HG03342 (cell line): ENCODE measurements around the gene MILR1.
"Not testable (repeated sequence)": the region's sequence is repeated elsewhere in the genome, so short reads cannot be mapped to it uniquely, and the experiment has no call there.

ENCODE experiments used
- ATAC-seq: cut with Tn5 transposase; IDR thresholded peaks from one replicate; pipeline ENCODE4 v1.9.1; 2021; ENCODE audit warnings: mild to moderate bottlenecking, moderate library complexity; ENCODE audit not compliant: unreplicated experiment

Gene MILR1

GRCh38 chr17:64426596-64426995 lies 22.3 kb upstream of the MILR1 start:
- no peak for ATAC-seq

GRCh38 chr17:64428406-64428805 lies 20.5 kb upstream of the MILR1 start:
- no peak for ATAC-seq

GRCh38 chr17:64430036-64430435 lies 18.9 kb upstream of the MILR1 start:
- not testable (repeated sequence) for ATAC-seq

DNA sequence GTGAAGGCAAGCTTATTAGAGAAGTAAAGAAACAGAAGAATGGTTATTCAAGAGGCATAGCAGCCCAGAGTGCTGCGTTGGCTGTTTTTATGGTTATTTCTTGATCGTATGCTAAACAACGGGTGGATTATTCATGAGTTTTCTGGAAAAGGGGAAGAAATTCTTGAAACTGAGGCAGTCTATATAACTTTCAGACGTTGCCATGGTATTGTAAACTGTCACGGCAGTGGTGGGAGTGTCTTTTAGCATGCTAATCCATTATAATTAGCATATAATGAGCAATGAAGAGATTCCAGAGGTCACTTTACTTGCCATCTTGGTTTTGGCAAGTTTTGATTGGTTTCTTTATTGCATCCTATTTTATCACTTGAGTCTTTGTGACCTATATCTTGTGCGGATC lies 17.4 kb upstream of the MILR1 start:
- ATAC-seq = no peak

- ATAC-seq = no peak
Observed at GRCh38 chr17:64437944-64438525, 10.9 kb upstream of the MILR1 start.

DNA sequence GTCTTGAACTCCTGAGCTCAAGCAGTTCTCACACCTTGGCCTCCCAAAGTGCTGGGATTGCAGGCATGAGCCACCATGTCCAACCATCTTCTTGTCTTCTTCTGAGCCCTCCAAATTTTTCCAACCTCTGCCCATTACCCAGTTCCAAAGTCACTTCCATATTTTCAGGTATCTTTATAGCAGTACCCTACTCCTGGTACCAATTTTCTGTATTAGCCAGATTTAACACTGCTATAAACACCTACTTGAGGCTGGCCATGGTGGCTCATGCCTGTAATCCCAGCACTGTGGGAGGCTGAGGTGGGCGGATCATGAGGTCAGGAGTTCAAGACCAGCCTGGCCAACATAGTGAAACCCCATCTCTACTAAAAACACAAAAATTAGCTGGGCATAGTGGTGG lies 9.4 kb upstream of the MILR1 start:
- not testable (repeated sequence) for ATAC-seq

GRCh38 chr17:64439956-64440355 lies 9.0 kb upstream of the MILR1 start:
- no peak for ATAC-seq

GRCh38 chr17:64441772-64442540 lies 7.0 kb upstream of the MILR1 start:
- no peak for ATAC-seq

DNA sequence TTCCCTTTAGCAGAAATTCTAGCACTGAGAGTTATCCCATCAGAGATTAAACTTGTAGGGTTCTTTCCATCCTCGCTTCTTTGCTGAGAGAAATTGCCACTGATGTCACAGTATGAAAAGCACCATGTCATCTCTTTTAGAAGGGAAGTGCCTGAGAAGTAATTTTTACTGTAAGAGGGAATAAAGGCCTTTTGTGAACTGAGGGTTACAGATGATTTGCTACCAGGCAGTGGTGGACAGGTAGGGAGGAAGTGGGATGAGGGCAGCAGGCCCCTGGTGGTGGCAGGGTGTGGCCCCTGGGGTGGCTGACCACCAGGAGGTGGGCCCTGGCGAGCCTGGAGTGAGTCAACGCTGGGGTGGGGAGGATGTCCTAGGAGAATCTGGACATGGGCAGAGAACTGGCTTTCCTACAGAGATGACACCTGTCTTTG lies 6.4 kb upstream of the MILR1 start:
- no peak for ATAC-seq

GRCh38 chr17:64443086-64443760 lies 5.7 kb upstream of the MILR1 start:
- no peak for ATAC-seq

DNA sequence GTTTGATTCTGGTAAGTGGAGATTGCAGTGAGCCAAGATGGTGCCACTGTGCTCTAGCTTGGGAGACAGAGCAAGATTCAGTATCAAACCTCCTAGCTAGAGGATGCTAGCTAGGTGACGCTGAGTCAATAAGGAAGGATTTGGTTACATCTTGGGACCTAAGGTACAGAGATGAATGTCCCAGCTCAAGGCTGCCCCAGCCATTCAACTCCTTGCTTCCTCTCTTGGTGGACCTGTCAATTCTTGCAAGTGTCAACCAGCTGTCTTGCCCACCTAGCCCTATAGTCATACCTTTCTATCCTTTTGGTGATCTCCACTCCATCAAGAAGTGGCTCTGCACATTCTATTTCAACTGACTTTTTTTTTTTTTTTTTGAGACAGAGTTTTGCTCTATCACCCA lies 1.4 kb upstream of the MILR1 start:
- ATAC-seq = peak; percentile 54

DNA sequence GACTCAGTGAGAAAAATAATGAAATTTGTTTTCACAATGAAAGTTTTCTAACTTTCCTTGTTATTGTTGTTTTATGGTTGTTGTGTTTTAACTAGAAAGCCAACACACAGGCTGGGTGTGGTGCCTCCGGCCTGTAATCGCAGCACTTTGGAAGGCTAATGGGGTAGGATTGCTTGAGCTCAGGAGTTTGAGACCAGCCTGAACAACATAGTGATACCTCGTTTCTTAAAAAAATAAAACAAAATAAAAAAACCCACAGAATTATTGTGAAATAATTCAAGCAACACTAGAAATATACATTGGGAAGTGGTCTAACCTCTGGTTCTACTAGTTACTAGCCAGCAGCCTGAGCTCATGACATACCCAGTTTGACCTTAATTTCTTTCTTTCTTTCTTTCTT lies 630 bp downstream of the MILR1 start:
- ATAC-seq = no peak

DNA sequence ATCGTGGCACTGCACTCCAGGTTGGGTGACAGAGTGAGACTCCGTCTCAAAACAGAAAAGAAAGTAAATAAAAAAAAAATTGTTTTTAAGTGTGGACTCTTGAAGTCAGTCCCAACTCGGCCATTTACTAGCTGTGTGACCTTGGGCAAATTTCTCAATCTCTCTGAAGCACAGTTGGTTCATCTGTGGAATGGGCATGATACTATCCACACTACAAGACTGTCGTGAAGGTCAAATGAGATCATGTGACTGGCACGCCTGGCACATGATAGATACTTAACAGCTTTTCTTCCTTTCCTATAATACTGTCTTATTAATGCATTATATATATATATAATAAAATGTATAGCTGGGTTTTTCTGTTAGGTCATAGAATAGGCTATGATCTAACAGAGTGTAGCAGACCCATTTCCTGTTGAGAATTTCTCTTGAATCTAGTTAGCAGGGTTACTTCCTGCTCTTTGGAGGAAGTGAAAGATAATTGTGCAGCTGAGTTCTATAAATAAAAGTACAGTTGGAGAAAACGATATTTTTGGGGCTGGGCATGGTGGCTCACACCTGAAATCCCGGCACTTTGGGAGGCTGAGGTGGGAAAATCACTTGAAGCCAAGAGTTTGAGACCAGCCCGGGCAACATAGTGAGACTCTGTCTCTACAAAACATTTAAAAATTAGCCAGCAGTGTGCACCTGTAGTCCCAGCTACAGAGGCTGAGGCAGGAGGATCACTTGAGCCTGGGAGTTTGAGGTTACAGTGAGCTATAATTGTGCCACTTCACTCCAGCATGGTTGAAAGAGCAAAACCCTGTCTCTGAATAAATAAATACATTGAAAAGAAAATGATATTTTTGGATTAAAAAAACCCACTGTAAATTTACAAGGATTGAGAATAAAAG lies 7.3 kb downstream of the MILR1 start:
- ATAC-seq = no peak

DNA sequence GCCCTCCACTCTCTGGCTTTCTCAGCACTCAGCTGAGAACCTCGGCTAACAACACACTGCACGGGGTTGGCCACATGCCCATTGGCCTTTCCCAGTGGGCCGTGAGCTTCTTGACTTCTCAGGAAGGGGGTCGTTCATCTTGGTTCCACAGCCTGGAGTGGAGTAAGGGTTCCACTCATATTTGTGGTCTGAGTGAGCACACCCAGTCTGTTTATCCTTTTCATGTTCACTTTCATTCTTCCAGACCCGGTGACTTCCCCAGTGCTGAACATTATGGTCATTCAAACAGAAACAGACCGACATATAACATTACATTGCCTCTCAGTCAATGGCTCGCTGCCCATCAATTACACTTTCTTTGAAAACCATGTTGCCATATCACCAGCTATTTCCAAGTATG lies 8.2 kb downstream of the MILR1 start:
- ATAC-seq = no peak

DNA sequence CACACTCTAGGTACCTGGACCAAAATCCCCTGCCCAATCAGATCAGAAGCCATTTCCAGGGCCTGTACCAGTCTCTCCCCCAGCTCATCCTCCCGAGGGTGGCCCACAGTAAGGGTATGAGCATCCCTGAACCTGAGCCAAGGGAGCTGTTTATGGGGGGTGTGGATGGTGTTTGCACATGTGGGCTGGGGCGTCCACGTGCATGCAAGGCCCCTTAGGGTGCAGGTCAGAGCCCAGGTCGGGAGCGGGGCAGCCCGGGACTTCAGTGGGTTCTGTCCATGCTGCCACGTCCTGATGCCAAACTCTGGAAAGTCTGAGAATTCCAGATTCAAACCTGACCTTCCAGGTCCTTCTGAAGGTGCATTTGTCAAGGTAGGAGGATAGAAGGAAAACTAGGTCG lies 9.8 kb downstream of the MILR1 start:
- ATAC-seq = no peak

DNA sequence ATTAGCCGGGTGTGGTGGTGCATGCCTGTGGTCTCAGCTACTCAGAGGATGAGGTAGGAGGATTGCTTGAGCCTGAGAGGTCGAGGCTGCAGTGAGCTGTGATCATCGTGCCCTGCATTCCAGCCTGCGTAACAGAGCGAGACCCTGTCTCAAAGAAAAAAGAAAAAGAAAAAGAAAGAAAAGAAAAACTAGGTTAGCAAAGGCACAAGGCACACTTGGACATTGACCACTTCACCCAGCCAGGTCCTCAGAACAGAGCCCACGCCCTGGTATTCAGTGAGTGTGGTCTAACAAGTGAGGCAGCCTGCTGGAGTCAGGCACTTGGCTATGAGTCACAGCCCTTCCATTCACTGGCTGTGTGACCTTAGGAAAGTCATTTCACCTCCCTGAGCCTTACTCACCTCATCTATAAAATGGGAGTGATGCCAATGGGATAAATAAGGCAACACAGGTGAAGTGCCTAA lies 10.4 kb downstream of the MILR1 start:
- no peak for ATAC-seq

DNA sequence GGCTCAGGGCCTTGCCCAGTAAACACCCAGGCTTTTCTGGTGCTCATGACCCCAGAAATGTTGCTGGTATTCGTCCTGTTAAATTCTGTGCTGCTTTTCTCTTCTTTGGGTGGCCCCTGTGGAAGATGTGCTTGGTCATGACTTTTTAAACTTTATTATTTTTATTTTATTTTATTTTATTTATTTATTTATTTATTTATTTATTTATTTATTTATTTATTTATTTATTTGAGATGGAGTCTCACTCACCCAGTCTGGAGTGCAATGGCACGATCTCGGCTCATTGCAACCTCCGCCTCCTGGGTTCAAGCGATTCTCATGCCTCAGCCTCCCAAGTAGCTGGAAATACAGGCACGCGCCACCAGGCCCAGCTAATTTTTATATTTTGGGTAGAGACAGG lies 10.9 kb downstream of the MILR1 start:
- not testable (repeated sequence) for ATAC-seq

- no peak for ATAC-seq
Observed at GRCh38 chr17:64460955-64461354, 12.0 kb downstream of the MILR1 start.

GRCh38 chr17:64461788-64462187 lies 12.9 kb downstream of the MILR1 start:
- ATAC-seq = no peak

GRCh38 chr17:64466019-64466735 lies 17.3 kb downstream of the MILR1 start:
- ATAC-seq = no peak
